ENCODE results near the gene RSPH1. TPM values are rescaled to one million over a fixed set of nuclear protein-coding genes. Genes with fewer than 3 reads are reported as not detected.

RSPH1 gene
- polyA plus RNA-seq, 1 experiment, result not detected

GRCh38 chr21:42440187-42440792 lies 55.7 kb downstream of the RSPH1 start:
- ChIA-PET CTCF (no interaction called here), POLR2A (no interaction called here)
- H3K9me3 ChIP-seq (ENCODE audit: control insufficient read depth, insufficient read depth, low read length), result peaks cover 37% of the 10 kb centered on the region
- no peak overlapping the region for H3K27ac ChIP-seq (ENCODE audit: low read depth, low read length)
- TF ChIP-seq CTCF (IDR thresholded peaks at IDR 0.05; ENCODE audit: low read depth, low read length), result no peak
- DNase-seq (ENCODE audit: low read depth, low spot score), result no peak
- H3K4me3 ChIP-seq (ENCODE audit: low read depth, low read length), result no peak overlapping the region
- H3K27me3 ChIP-seq (ENCODE audit: control insufficient read depth, insufficient read depth, low read length), result no peaks in the 10 kb centered on the region

- ChIA-PET CTCF (no interaction called here), POLR2A (no interaction called here)
- H3K27me3 ChIP-seq (ENCODE audit: control insufficient read depth, insufficient read depth, low read length), result no peaks in the 10 kb centered on the region
- H3K4me3 ChIP-seq (ENCODE audit: low read depth, low read length), result no peak overlapping the region
- no peak for TF ChIP-seq CTCF (IDR thresholded peaks at IDR 0.05; ENCODE audit: low read depth, low read length)
- no peak for DNase-seq (ENCODE audit: low read depth, low spot score)
- peaks cover 37% of the 10 kb centered on the region for H3K9me3 ChIP-seq (ENCODE audit: control insufficient read depth, insufficient read depth, low read length)
- H3K27ac ChIP-seq (ENCODE audit: low read depth, low read length), result no peak overlapping the region
Observed at GRCh38 chr21:42439284-42440186, 56.5 kb downstream of the RSPH1 start.

- ChIA-PET CTCF (no interaction called here), POLR2A (no interaction called here)
- Histone ChIP-seq H3K4me3 (ENCODE audit: low read depth, low read length) (no peak overlapping the region), H3K27ac (ENCODE audit: low read depth, low read length) (no peak overlapping the region), H3K27me3 (ENCODE audit: control insufficient read depth, insufficient read depth, low read length) (no peaks in the 10 kb centered on the region), H3K9me3 (ENCODE audit: control insufficient read depth, insufficient read depth, low read length) (peaks cover 35% of the 10 kb centered on the region)
- DNase-seq (ENCODE audit: low read depth, low spot score), result no peak
- TF ChIP-seq CTCF (IDR thresholded peaks at IDR 0.05; ENCODE audit: low read depth, low read length), result no peak
Observed at GRCh38 chr21:42438316-42439205, 57.5 kb downstream of the RSPH1 start.

- no peak for TF ChIP-seq CTCF (IDR thresholded peaks at IDR 0.05; ENCODE audit: low read depth, low read length)
- POLR2A ChIA-PET, result no interaction called here
- Histone ChIP-seq H3K9me3 (ENCODE audit: control insufficient read depth, insufficient read depth, low read length) (peaks cover 31% of the 10 kb centered on the region), H3K4me3 (ENCODE audit: low read depth, low read length) (no peak overlapping the region), H3K27me3 (ENCODE audit: control insufficient read depth, insufficient read depth, low read length) (no peaks in the 10 kb centered on the region), H3K27ac (ENCODE audit: low read depth, low read length) (no peak overlapping the region)
- CTCF ChIA-PET, result no interaction called here
- no peak for DNase-seq (ENCODE audit: low read depth, low spot score)
Observed at GRCh38 chr21:42437786-42438185, 58.2 kb downstream of the RSPH1 start.
